Psoas muscle (tissue), 8 donors: ENCODE results near the gene OSTC. TPM values are rescaled to one million over a fixed set of nuclear protein-coding genes. Genes with fewer than 3 reads are reported as not detected.
A peak's percentile ranks its signal among the peaks of the same experiment; 100 is the strongest.

Experiments
- ATAC-seq, 4 donors: fragments of 200-7000 bp; cut with Tn5 transposase; one replicate each; pipeline ENCODE4 v1.9.1; 2020; ENCODE audit warnings: moderate library complexity in 3 of 4, mild to moderate bottlenecking in 2 of 4
- DNase-seq, 2 donors: peaks; one replicate each; pipeline ENCODE4 v3.0.0-alpha.2; 2020
- H3K27ac ChIP-seq: fragments of 200-600 bp; one replicate; pipeline ENCODE4 v1.8.0; 2022
- H3K27me3 ChIP-seq, 3 donors: fragments of 200-600 bp in 1 of 3; one replicate each; pipeline versions ENCODE4 v1.6.1 to v1.8.0; 2013 to 2022; ENCODE audit warnings: low read length in 2 of 3, mild to moderate bottlenecking in 2 of 3, moderate library complexity in 1 of 3; ENCODE audit not compliant: insufficient read depth in 3 of 3
- H3K36me3 ChIP-seq, 2 donors: fragments of 200-600 bp in 1 of 2; one replicate each; pipeline versions ENCODE4 v1.6.1 to v1.8.0; 2013 to 2022; ENCODE audit warnings: low read depth in 1 of 2, mild to moderate bottlenecking in 1 of 2, moderate library complexity in 1 of 2; ENCODE audit not compliant: insufficient read depth in 1 of 2
- H3K4me1 ChIP-seq: fragments of 200-600 bp; one replicate; pipeline ENCODE4 v1.8.0; 2022
- H3K4me3 ChIP-seq: fragments of 200-600 bp; one replicate; pipeline ENCODE4 v1.8.0; 2022; ENCODE audit warnings: mild to moderate bottlenecking
- H3K9me3 ChIP-seq: fragments of 200-600 bp; one replicate; pipeline ENCODE4 v1.8.0; 2022
- CTCF ChIP-seq: fragments of 200-600 bp; IDR thresholded peaks from one replicate; pipeline ENCODE4 v1.8.0; 2022; ENCODE audit warnings: antibody characterized with exemption
- WGBS, 3 donors: extraction: QIAGEN DNeasy Blood & Tissue Kit; methylation state at CpG; one replicate each; pipeline versions ENCODE4 v1.1.6 to v1.1.7; 2013; 5-methylcytosine and 5-hydroxymethylcytosine counted together
- intact Hi-C, 2 donors: fragments of 100-400 bp; cut with DNase I; formaldehyde crosslinking; loops; one replicate each; pipeline versions ENCODE4 v1.11.0 to v1.14.2; 2022
- polyA plus RNA-seq, 3 donors: library from polyadenylated mRNA; stranded (reverse); fragments of 200-250 nt; gene quantifications; one replicate each; pipeline ENCODE4 v1.2.3, GENCODE V29; 2013
- total RNA-seq, 4 donors: library from RNA; stranded (reverse); fragmentation: NEBNext Ultra II Directional in 2 of 4; extraction: Animal tissue kit (Norgen Biotek cat#: 25700) in 2 of 4; gene quantifications; one replicate each; pipeline versions ENCODE4 v1.2.1 to v1.2.4, GENCODE V29; 2021 to 2023
- donor health status: healthy with polysubstance abuse.
- donor health status: DM: no; HTN: no; CAD: no; lungs with moderate emphysema.
- donor health status: Bipolar disorder and iron deficiency.
- donor health status: healthy.
- donor health status: DM: yes; HTN: yes; CAD: no.
- donor health status: DM: no; HTN: no; CAD: no.
- donor health status: DM: no; HTN: no; CAD: no.
- donor health status: DM: yes; HTN: yes; CAD: no.

OSTC gene
- total and polyA plus RNA-seq, 7 donors: 17.6 to 86.3 (median 29.8) TPM

GRCh38 chr4:108620101-108620932, 30.1 kb upstream of the OSTC start, which contains the start of gene RPL34:
RPL34 (plus strand) TSS chr4:108620576; CDS start chr4:108621960, 1,384 bp downstream.
- Histone ChIP-seq H3K36me3 (peaks cover 17 to 37% of the 10 kb centered on the region in 2 donors), H3K4me1 (peaks cover 17% of the 10 kb centered on the region), H3K27me3 (no peaks in the 10 kb centered on the region), H3K4me3 (peak within 1 kb of the TSS; percentile 85), H3K9me3 (no peaks in the 10 kb centered on the region), H3K27ac (peak within 1 kb of the TSS; percentile 89)
- ATAC-seq (peak; percentile 99 to 100 (median 100)), DNase-seq (peak; percentile 96 to 98)
- intact Hi-C loops: loop anchor here in 1 of 2 donors (1.0 kb wide), 1 partner anchor 30 kb away; the partner anchor contains the start of gene OSTC
- 0 to 1% (median 0%) methylated on average over 32 of the region's 32 CpGs for WGBS, 3 donors
- no peak for TF ChIP-seq CTCF

- H3K4me3 ChIP-seq: peak overlapping the region; percentile 85
- peaks cover 17 to 46% of the 10 kb centered on the region in 2 donors for H3K36me3 ChIP-seq
- peak in 2 of 4 donors; percentile 34 to 45 for ATAC-seq
- H3K9me3 ChIP-seq: no peaks in the 10 kb centered on the region
- no peaks in the 10 kb centered on the region for H3K27me3 ChIP-seq
- peaks cover 17% of the 10 kb centered on the region for H3K4me1 ChIP-seq
- WGBS, 3 donors: 9 to 11% (median 10%) methylated on average over 23 of the region's 23 CpGs
- intact Hi-C loops: loop anchor here in 1 of 2 donors (1.0 kb wide), 1 partner anchor 29 kb away; the partner anchor contains the start of gene OSTC
- no peak for TF ChIP-seq CTCF
- no peak for DNase-seq
- H3K27ac ChIP-seq: peak overlapping the region; percentile 89
These were observed 29.2 kb upstream of the OSTC start for GRCh38 chr4:108620933-108621905.

- peaks cover 17 to 54% of the 10 kb centered on the region in 2 donors for H3K36me3 ChIP-seq
- no peaks in the 10 kb centered on the region for H3K9me3 ChIP-seq
- peak overlapping the region; percentile 89 for H3K27ac ChIP-seq
- WGBS, 3 donors: 88 to 93% (median 92%) methylated on average over 4 of the region's 4 CpGs
- peaks cover 17% of the 10 kb centered on the region for H3K4me1 ChIP-seq
- DNase-seq (no peak), ATAC-seq (no peak)
- H3K27me3 ChIP-seq: no peaks in the 10 kb centered on the region
- TF ChIP-seq CTCF: no peak
- intact Hi-C loops: no loop called here
- peak overlapping the region; percentile 85 for H3K4me3 ChIP-seq
These were observed 28.4 kb upstream of the OSTC start for GRCh38 chr4:108622022-108622421.

GRCh38 chr4:108622828-108623227, 27.6 kb upstream of the OSTC start:
- no peak overlapping the region for H3K4me3 ChIP-seq
- DNase-seq: no peak
- H3K27me3 ChIP-seq: no peaks in the 10 kb centered on the region
- H3K36me3 ChIP-seq: peaks cover 17 to 62% of the 10 kb centered on the region in 2 donors
- intact Hi-C loops: no loop called here
- no peak for ATAC-seq
- no peak overlapping the region for H3K27ac ChIP-seq
- H3K9me3 ChIP-seq: no peaks in the 10 kb centered on the region
- peaks cover 17% of the 10 kb centered on the region for H3K4me1 ChIP-seq
- WGBS, 3 donors: 95 to 97% (median 96%) methylated on average over 5 of the region's 5 CpGs
- no peak for TF ChIP-seq CTCF
